ENCODE data around the gene GDF7.

GDF7 gene

GRCh38 chr2:20633794-20634506, 33.0 kb upstream of the GDF7 start:
- no peak overlapping the region for H3K4me3 ChIP-seq (ENCODE audit: low read depth, low read length)
- no peak for TF ChIP-seq CTCF (IDR thresholded peaks at IDR 0.05; ENCODE audit: control insufficient read depth, extremely low read depth, insufficient read depth)
- DNase-seq (ENCODE audit: low read depth): no peak

GRCh38 chr2:20634507-20635112, 32.3 kb upstream of the GDF7 start:
- TF ChIP-seq CTCF (IDR thresholded peaks at IDR 0.05; ENCODE audit: control insufficient read depth, extremely low read depth, insufficient read depth): no peak
- H3K4me3 ChIP-seq (ENCODE audit: low read depth, low read length): no peak overlapping the region
- no peak for DNase-seq (ENCODE audit: low read depth)

- TF ChIP-seq CTCF (IDR thresholded peaks at IDR 0.05; ENCODE audit: control insufficient read depth, extremely low read depth, insufficient read depth): no peak
- no peak for DNase-seq (ENCODE audit: low read depth)
- no peak overlapping the region for H3K4me3 ChIP-seq (ENCODE audit: low read depth, low read length)
These were observed 31.8 kb upstream of the GDF7 start for GRCh38 chr2:20635113-20635510.

GRCh38 chr2:20635675-20636584, 31.0 kb upstream of the GDF7 start:
- peak; percentile 98 for TF ChIP-seq CTCF (IDR thresholded peaks at IDR 0.05; ENCODE audit: control insufficient read depth, extremely low read depth, insufficient read depth)
- H3K4me3 ChIP-seq (ENCODE audit: low read depth, low read length): no peak overlapping the region
- DNase-seq (ENCODE audit: low read depth): no peak

GRCh38 chr2:20637147-20637546, 29.8 kb upstream of the GDF7 start:
- DNase-seq (ENCODE audit: low read depth): no peak
- TF ChIP-seq CTCF (IDR thresholded peaks at IDR 0.05; ENCODE audit: control insufficient read depth, extremely low read depth, insufficient read depth): no peak
- no peak overlapping the region for H3K4me3 ChIP-seq (ENCODE audit: low read depth, low read length)

- no peak for DNase-seq (ENCODE audit: low read depth)
- TF ChIP-seq CTCF (IDR thresholded peaks at IDR 0.05; ENCODE audit: control insufficient read depth, extremely low read depth, insufficient read depth): no peak
- H3K4me3 ChIP-seq (ENCODE audit: low read depth, low read length): no peak overlapping the region
These were observed 28.9 kb upstream of the GDF7 start for GRCh38 chr2:20638014-20638413.
